IMR-90 (cell line): ENCODE data around the gene CDHR3. TPM values are rescaled to one million over a fixed set of nuclear protein-coding genes. Genes with fewer than 3 reads are reported as not detected.
A peak's percentile ranks its signal among the peaks of the same experiment; 100 is the strongest.

Experiments used
- ATAC-seq: fragments of 200-7000 bp; cut with Tn5 transposase; 2 replicates; pipeline ENCODE4 v1.9.1; 2020; ENCODE audit warnings: low read depth, mild to moderate bottlenecking, moderate library complexity
- BruUV-seq: library from RNA; stranded (reverse); fragments of 400-500 nt; replicated peaks from 2 replicates; lab custom pipeline; 2021; lab: Mats Ljungman, UMichigan
- CTCF ChIA-PET: fragments of 300-600 bp; formaldehyde crosslinking; extraction: SDS; loops from one replicate; lab custom pipeline; 2021; ENCODE audit warnings: antibody characterized with exemption; lab: Yijun Ruan, JAX
- POLR2A ChIA-PET: fragments of 300-600 bp; sonication (Branson Sonifier 250); formaldehyde crosslinking; loops from one replicate; lab custom pipeline; 2022; ENCODE audit warnings: antibody characterized with exemption; ENCODE audit not compliant: unreplicated experiment; lab: Charles Lee
- DNase-seq: peaks from one replicate; pipeline ENCODE4 v3.0.0; 2013
- H2AFZ ChIP-seq: replicated peaks from 2 replicates; pipeline ENCODE3; 2013; ENCODE audit warnings: low read length, mild to moderate bottlenecking; ENCODE audit not compliant: poor library complexity
- H2AK5ac ChIP-seq: 2 replicates; pipeline ENCODE4 v1.6.1; 2013; ENCODE audit warnings: low read depth, low read length, inconsistent platforms
- H2AK9ac ChIP-seq: replicated peaks from 2 replicates; pipeline ENCODE3; 2013; ENCODE audit warnings: mild to moderate bottlenecking, low read depth, low read length, moderate library complexity; ENCODE audit not compliant: poor library complexity
- H2BK120ac ChIP-seq: 2 replicates; pipeline ENCODE4 v1.6.1; 2013; ENCODE audit warnings: low read depth, low read length, inconsistent platforms
- H2BK15ac ChIP-seq: 3 replicates; pipeline ENCODE4 v1.6.1; 2013; ENCODE audit warnings: low read depth, low read length, inconsistent platforms
- H2BK20ac ChIP-seq: 2 replicates; pipeline ENCODE4 v1.6.1; 2013; ENCODE audit warnings: low read depth, mild to moderate bottlenecking, inconsistent platforms, low read length, moderate library complexity
- H2BK5ac ChIP-seq: 2 replicates; pipeline ENCODE4 v1.6.1; 2013; ENCODE audit warnings: mild to moderate bottlenecking, low read depth, low read length, inconsistent platforms; ENCODE audit not compliant: poor library complexity, severe bottlenecking
- H3K14ac ChIP-seq: replicated peaks from 2 replicates; pipeline ENCODE4 v1.6.1; 2013; ENCODE audit warnings: low read depth, low read length, inconsistent platforms
- H3K18ac ChIP-seq: 2 replicates; pipeline ENCODE4 v1.6.1; 2013; ENCODE audit warnings: low read depth, low read length, control low read depth
- H3K23ac ChIP-seq: 2 replicates; pipeline ENCODE4 v1.6.1; 2013; ENCODE audit warnings: low read depth, low read length, inconsistent platforms
- H3K27ac ChIP-seq: 2 replicates; pipeline ENCODE4 v1.5.1; 2013; ENCODE audit warnings: mild to moderate bottlenecking, control low read depth, low read length; ENCODE audit not compliant: insufficient read depth
- H3K27me3 ChIP-seq: 2 replicates; pipeline ENCODE4 v1.6.1; 2013; ENCODE audit warnings: low read length; ENCODE audit not compliant: control insufficient read depth, insufficient read depth
- H3K36me3 ChIP-seq: 2 replicates; pipeline ENCODE4 v1.6.1; 2013; ENCODE audit warnings: low read length, mixed read lengths; ENCODE audit not compliant: control insufficient read depth, insufficient read depth
- H3K4ac ChIP-seq: 2 replicates; pipeline ENCODE4 v1.6.1; 2013; ENCODE audit warnings: low read depth, low read length, inconsistent platforms
- H3K4me1 ChIP-seq: 2 replicates; pipeline ENCODE4 v1.6.1; 2013; ENCODE audit warnings: low read length, mixed read lengths; ENCODE audit not compliant: control insufficient read depth, insufficient read depth
- H3K4me2 ChIP-seq: 2 replicates; pipeline ENCODE4 v1.6.1; 2013; ENCODE audit warnings: low read depth, mild to moderate bottlenecking, control low read depth, low read length, moderate library complexity
- H3K4me3 ChIP-seq: 2 replicates; pipeline ENCODE4 v1.5.1; 2013; ENCODE audit warnings: low read depth, mild to moderate bottlenecking, control low read depth, low read length, moderate library complexity; ENCODE audit not compliant: insufficient read depth
- H3K56ac ChIP-seq: 2 replicates; pipeline ENCODE4 v1.6.1; 2013; ENCODE audit warnings: low read length, inconsistent platforms; ENCODE audit not compliant: insufficient read depth; ENCODE audit errors: extremely low read depth
- H3K79me1 ChIP-seq, 2 experiments: 2 replicates each; pipeline ENCODE4 v1.6.1; 2013; ENCODE audit warnings: low read length in 2 of 2, inconsistent platforms in 1 of 2, low read depth in 1 of 2
- H3K9ac ChIP-seq: 2 replicates; pipeline ENCODE4 v1.6.1; 2013; ENCODE audit warnings: low read depth, low read length, control low read depth
- H3K9me1 ChIP-seq: 2 replicates; pipeline ENCODE4 v1.6.1; 2013; ENCODE audit warnings: low read length, inconsistent platforms; ENCODE audit not compliant: insufficient read depth
- H3K9me3 ChIP-seq: 2 replicates; pipeline ENCODE4 v1.6.1; 2013; ENCODE audit warnings: low read length; ENCODE audit not compliant: control insufficient read depth, insufficient read depth
- H4K20me1 ChIP-seq: 2 replicates; pipeline ENCODE4 v1.6.1; 2013; ENCODE audit warnings: low read length, inconsistent platforms; ENCODE audit not compliant: insufficient read depth
- H4K5ac ChIP-seq: 2 replicates; pipeline ENCODE4 v1.6.1; 2013; ENCODE audit warnings: mild to moderate bottlenecking, low read depth, low read length, control low read depth
- H4K8ac ChIP-seq, 2 experiments: 2 replicates each; pipeline ENCODE4 v1.6.1; 2013; ENCODE audit warnings: low read depth in 2 of 2, low read length in 2 of 2, control low read depth in 1 of 2, inconsistent platforms in 1 of 2
- H4K91ac ChIP-seq: 2 replicates; pipeline ENCODE4 v1.6.1; 2013; ENCODE audit warnings: low read depth, low read length, inconsistent platforms; ENCODE audit not compliant: insufficient read depth
- CEBPB ChIP-seq: IDR thresholded peaks from 2 replicates; pipeline ENCODE4 v1.6.1; 2012; ENCODE audit warnings: low read depth, low read length, improper control_type of control experiment
- MAFK ChIP-seq: IDR thresholded peaks from 2 replicates; pipeline ENCODE4 v1.6.1; 2012; ENCODE audit warnings: low read depth, low read length, improper control_type of control experiment
- WGBS, 2 experiments: methylation state at CpG; one replicate each; pipeline versions ENCODE4 v1.1.5 to v1.1.7; 2013; ENCODE audit warnings: missing lambda C conversion rate in 2 of 2; ENCODE audit not compliant: insufficient read length in 1 of 2; ENCODE audit errors: extremely low coverage in 2 of 2; 5-methylcytosine and 5-hydroxymethylcytosine counted together
- dilution Hi-C: fragments of 300-500 bp; cut with HindIII; formaldehyde crosslinking; loops from one replicate; pipeline ENCODE4 v1.14.3; 2018; ENCODE audit warnings: low sequenced_read_pairs; ENCODE audit not compliant: unreplicated experiment
- in situ Hi-C: fragments of 300-500 bp; cut with MboI; formaldehyde crosslinking; loops from 3 replicates; pipeline ENCODE4 v1.14.3; 2019; ENCODE audit warnings: low sequenced_read_pairs, inconsistent platforms, mixed read lengths
- intact Hi-C: fragments of 100-400 bp; cut with micrococcal nuclease; formaldehyde crosslinking; loops from 2 replicates; pipeline ENCODE4 v1.10.0; 2022
- polyA plus RNA-seq, 3 experiments: library from polyadenylated mRNA; depleted of rRNA; stranded (reverse); fragments of >200 nt; gene quantifications; 2 replicates each; pipeline ENCODE4 v1.2.3, GENCODE V29; 2012; ENCODE audit warnings: low replicate concordance in 1 of 3
- total RNA-seq: library from RNA; depleted of rRNA; stranded (reverse); fragments of >200 nt; gene quantifications from 2 replicates; pipeline ENCODE4 v1.2.3, GENCODE V29; 2012

Gene CDHR3
- total and polyA plus RNA-seq, 2 of the 4 experiments (the other 2 are of a cell fraction), result 0.96 to 1.6 TPM

DNA sequence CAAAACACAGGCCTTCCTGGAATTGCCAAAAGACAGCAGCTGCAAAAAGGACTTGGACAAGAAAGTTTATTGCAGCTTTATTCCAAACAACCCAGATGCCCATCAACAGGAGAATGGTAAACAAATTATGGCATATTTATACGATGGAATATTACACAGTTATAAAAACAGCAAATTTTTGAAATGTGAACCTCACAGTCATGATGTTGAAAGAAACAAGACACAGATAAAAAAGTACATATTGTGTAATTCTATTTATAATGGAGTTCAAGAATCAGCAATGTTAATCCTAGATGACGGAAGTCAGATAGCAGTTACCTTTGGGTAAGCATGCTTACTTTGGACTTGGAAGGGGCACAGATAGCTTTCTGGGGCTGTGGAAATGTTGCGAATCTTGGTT is 104.6 kb downstream of the CDHR3 start:
- H4K20me1 ChIP-seq, result no peaks in the 10 kb centered on the region
- no peak overlapping the region for H2AK9ac ChIP-seq
- ChIA-PET CTCF (no interaction called here), POLR2A (no interaction called here)
- no peak overlapping the region for H3K56ac ChIP-seq
- H3K4me2 ChIP-seq, result no peak overlapping the region
- no peak overlapping the region for H3K27ac ChIP-seq
- no peak for DNase-seq
- H3K4ac ChIP-seq, result no peak overlapping the region
- peaks cover 4% of the 10 kb centered on the region; the same call in 1 of the 2 replicates for H3K27me3 ChIP-seq
- H3K23ac ChIP-seq, result no peak overlapping the region
- WGBS, 2 experiments, result 100% methylated on average over 1 of the region's 3 CpGs; no CpG with 5 or more reads in 1 of the 2 experiments
- no peak overlapping the region for H4K8ac ChIP-seq
- H3K14ac ChIP-seq, result no peak overlapping the region
- no peak overlapping the region for H4K5ac ChIP-seq
- TF ChIP-seq CEBPB, result 0 out of 2 replicates have a peak, but pooled peaks have one; percentile 0
- no peak for TF ChIP-seq MAFK
- no TSS peak for BruUV-seq
- H2AK5ac ChIP-seq, result no peak overlapping the region
- no peak overlapping the region for H2BK5ac ChIP-seq
- no peak overlapping the region for H2AFZ ChIP-seq
- in situ Hi-C loops (no loop called here), intact Hi-C loops (loop anchor here (5.0 kb wide), 1 partner anchor 45 kb away; the partner anchor contains the start of gene SYPL1), dilution Hi-C loops (no loop called here)
- H2BK120ac ChIP-seq, result no peak overlapping the region
- H3K36me3 ChIP-seq, result no peaks in the 10 kb centered on the region
- H3K9ac ChIP-seq, result no peak overlapping the region
- H4K91ac ChIP-seq, result no peak overlapping the region
- H3K4me1 ChIP-seq, result peaks cover 7% of the 10 kb centered on the region; the same call in 1 of the 2 replicates
- no peak overlapping the region for H3K4me3 ChIP-seq
- no peaks in the 10 kb centered on the region for H3K79me1 ChIP-seq
- no peaks in the 10 kb centered on the region for H3K9me3 ChIP-seq
- no peak for ATAC-seq
- H3K18ac ChIP-seq, result no peak overlapping the region
- H2BK15ac ChIP-seq, result no peak overlapping the region
- no peak overlapping the region for H2BK20ac ChIP-seq
- peaks cover 8% of the 10 kb centered on the region for H3K9me1 ChIP-seq
